ENCODE data around the gene ULBP2.
"Not testable (repeated sequence)": the region's sequence is repeated elsewhere in the genome, so short reads cannot be mapped to it uniquely, and the experiment has no call there.

ULBP2 gene

GRCh38 chr6:149948616-149949015 lies 6.8 kb downstream of the ULBP2 start:
- no peak overlapping the region for H3K4me3 ChIP-seq (ENCODE audit: low read depth in 1 of 2, low read length in 1 of 2)
- H3K9me3 ChIP-seq, result no peaks in the 10 kb centered on the region
- TF ChIP-seq, protein P1, sequence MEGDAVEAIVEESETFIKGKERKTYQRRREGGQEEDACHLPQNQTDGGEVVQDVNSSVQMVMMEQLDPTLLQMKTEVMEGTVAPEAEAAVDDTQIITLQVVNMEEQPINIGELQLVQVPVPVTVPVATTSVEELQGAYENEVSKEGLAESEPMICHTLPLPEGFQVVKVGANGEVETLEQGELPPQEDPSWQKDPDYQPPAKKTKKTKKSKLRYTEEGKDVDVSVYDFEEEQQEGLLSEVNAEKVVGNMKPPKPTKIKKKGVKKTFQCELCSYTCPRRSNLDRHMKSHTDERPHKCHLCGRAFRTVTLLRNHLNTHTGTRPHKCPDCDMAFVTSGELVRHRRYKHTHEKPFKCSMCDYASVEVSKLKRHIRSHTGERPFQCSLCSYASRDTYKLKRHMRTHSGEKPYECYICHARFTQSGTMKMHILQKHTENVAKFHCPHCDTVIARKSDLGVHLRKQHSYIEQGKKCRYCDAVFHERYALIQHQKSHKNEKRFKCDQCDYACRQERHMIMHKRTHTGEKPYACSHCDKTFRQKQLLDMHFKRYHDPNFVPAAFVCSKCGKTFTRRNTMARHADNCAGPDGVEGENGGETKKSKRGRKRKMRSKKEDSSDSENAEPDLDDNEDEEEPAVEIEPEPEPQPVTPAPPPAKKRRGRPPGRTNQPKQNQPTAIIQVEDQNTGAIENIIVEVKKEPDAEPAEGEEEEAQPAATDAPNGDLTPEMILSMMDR (IDR thresholded peaks at IDR 0.05), result no peak
- H3K36me3 ChIP-seq, result no peaks in the 10 kb centered on the region
- H3K27me3 ChIP-seq, result peaks cover 82% of the 10 kb centered on the region
- H3K4me1 ChIP-seq (ENCODE audit: control insufficient read depth in 1 of 2, insufficient read depth in 1 of 2, low read depth in 1 of 2, low read length in 1 of 2), result no peaks in the 10 kb centered on the region
- H3K27ac ChIP-seq, result no peak overlapping the region

DNA sequence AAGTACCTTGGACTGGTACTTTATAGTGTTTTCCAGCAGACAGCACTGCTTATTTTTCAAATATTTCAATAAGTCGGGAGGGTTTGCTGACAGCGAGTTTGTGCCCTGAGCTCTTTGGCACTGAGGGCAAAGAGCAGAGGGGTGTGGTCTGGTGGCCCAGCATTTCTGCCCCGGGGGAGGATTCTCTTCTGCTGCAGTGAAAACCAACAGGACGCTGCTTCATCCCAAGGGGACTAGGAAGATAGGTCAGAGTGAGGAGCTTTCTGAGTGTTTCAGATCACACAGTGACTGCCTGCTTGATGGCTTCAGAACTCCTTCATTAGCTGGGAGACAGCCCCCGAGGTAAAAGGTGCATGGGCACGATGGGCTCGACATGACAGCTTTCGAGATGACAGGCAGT lies 8.6 kb downstream of the ULBP2 start:
- H3K36me3 ChIP-seq, result no peaks in the 10 kb centered on the region
- no peaks in the 10 kb centered on the region for H3K9me3 ChIP-seq
- H3K27me3 ChIP-seq, result peaks cover 93% of the 10 kb centered on the region

DNA sequence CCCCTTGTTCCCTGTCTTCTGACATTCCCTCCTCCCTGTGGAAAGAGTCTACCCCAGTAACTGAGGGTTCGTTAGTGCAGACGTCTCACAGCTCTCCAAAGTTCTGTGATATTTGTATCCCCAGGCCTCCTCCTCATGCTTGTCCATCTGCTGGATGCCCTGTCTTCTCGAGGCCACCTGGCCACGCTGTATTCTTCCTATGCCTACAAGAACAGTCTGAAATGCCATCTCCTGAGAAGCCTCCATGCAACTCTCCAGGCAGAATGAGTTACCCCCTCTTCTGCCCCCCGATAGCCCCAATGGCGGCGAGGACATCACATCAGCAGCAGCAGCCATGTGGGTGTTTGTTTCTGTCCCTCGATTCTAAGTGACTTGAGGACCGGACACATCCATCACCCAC lies 9.3 kb downstream of the ULBP2 start:
- H3K4me1 ChIP-seq (ENCODE audit: control insufficient read depth in 1 of 2, insufficient read depth in 1 of 2, low read depth in 1 of 2, low read length in 1 of 2), result no peaks in the 10 kb centered on the region
- no peak overlapping the region for H3K27ac ChIP-seq
- TF ChIP-seq, protein P1 (IDR thresholded peaks at IDR 0.05), result no peak
- no peaks in the 10 kb centered on the region for H3K36me3 ChIP-seq
- peaks cover 96% of the 10 kb centered on the region for H3K27me3 ChIP-seq
- H3K9me3 ChIP-seq, result no peaks in the 10 kb centered on the region
- no peak overlapping the region for H3K4me3 ChIP-seq (ENCODE audit: low read depth in 1 of 2, low read length in 1 of 2)

More for the DNA sequence above, 8.6 kb downstream of the ULBP2 start:
- no peak overlapping the region for H3K4me3 ChIP-seq (ENCODE audit: low read depth in 1 of 2, low read length in 1 of 2)
- no peak overlapping the region for H3K27ac ChIP-seq
- TF ChIP-seq, protein P1 (IDR thresholded peaks at IDR 0.05), result no peak
- H3K4me1 ChIP-seq (ENCODE audit: control insufficient read depth in 1 of 2, insufficient read depth in 1 of 2, low read depth in 1 of 2, low read length in 1 of 2), result no peaks in the 10 kb centered on the region

GRCh38 chr6:149951626-149952025 lies 9.8 kb downstream of the ULBP2 start:
- H3K4me1 ChIP-seq (ENCODE audit: control insufficient read depth in 1 of 2, insufficient read depth in 1 of 2, low read depth in 1 of 2, low read length in 1 of 2), result no peaks in the 10 kb centered on the region
- no peak overlapping the region for H3K27ac ChIP-seq
- H3K4me3 ChIP-seq (ENCODE audit: low read depth in 1 of 2, low read length in 1 of 2), result no peak overlapping the region
- H3K9me3 ChIP-seq, result no peaks in the 10 kb centered on the region
- H3K27me3 ChIP-seq, result peaks cover 96% of the 10 kb centered on the region
- no peaks in the 10 kb centered on the region for H3K36me3 ChIP-seq
- TF ChIP-seq, protein P1 (IDR thresholded peaks at IDR 0.05), result no peak

DNA sequence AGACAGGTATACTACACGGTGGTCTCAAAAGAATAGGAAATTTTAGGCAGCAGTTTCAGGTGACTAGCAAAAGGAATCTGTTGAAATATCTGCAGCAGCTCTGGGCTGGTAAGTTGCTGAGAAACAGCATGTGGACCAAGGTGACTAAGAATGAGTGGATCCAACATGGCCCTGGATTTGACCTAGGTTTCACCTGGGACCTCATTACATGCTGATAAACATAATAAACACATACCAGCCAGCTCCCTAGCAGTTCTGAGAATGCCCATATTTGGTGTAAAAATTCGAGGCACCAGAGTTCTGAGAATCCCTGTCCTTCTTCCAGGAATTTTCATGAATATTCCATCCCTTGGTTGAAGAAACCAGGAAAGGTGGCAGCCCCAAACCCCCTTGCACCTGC lies 11.6 kb downstream of the ULBP2 start:
- H3K27ac ChIP-seq; H3K36me3 ChIP-seq; H3K9me3 ChIP-seq; H3K4me1 ChIP-seq (ENCODE audit: control insufficient read depth in 1 of 2, insufficient read depth in 1 of 2, low read depth in 1 of 2, low read length in 1 of 2); H3K4me3 ChIP-seq (ENCODE audit: low read depth in 1 of 2, low read length in 1 of 2): not testable (repeated sequence)
- peaks cover 100% of the 10 kb centered on the region for H3K27me3 ChIP-seq

GRCh38 chr6:149953934-149954327 lies 12.1 kb downstream of the ULBP2 start:
- H3K36me3 ChIP-seq; H3K27ac ChIP-seq; H3K4me1 ChIP-seq (ENCODE audit: control insufficient read depth in 1 of 2, insufficient read depth in 1 of 2, low read depth in 1 of 2, low read length in 1 of 2); H3K4me3 ChIP-seq (ENCODE audit: low read depth in 1 of 2, low read length in 1 of 2); H3K9me3 ChIP-seq: not testable (repeated sequence)
- peaks cover 98% of the 10 kb centered on the region for H3K27me3 ChIP-seq

- H3K4me1 ChIP-seq (ENCODE audit: control insufficient read depth in 1 of 2, insufficient read depth in 1 of 2, low read depth in 1 of 2, low read length in 1 of 2); H3K4me3 ChIP-seq (ENCODE audit: low read depth in 1 of 2, low read length in 1 of 2); H3K36me3 ChIP-seq; H3K27ac ChIP-seq; H3K9me3 ChIP-seq: not testable (repeated sequence)
- H3K27me3 ChIP-seq, result peaks cover 98% of the 10 kb centered on the region
Observed at GRCh38 chr6:149954328-149954983, 12.6 kb downstream of the ULBP2 start.

DNA sequence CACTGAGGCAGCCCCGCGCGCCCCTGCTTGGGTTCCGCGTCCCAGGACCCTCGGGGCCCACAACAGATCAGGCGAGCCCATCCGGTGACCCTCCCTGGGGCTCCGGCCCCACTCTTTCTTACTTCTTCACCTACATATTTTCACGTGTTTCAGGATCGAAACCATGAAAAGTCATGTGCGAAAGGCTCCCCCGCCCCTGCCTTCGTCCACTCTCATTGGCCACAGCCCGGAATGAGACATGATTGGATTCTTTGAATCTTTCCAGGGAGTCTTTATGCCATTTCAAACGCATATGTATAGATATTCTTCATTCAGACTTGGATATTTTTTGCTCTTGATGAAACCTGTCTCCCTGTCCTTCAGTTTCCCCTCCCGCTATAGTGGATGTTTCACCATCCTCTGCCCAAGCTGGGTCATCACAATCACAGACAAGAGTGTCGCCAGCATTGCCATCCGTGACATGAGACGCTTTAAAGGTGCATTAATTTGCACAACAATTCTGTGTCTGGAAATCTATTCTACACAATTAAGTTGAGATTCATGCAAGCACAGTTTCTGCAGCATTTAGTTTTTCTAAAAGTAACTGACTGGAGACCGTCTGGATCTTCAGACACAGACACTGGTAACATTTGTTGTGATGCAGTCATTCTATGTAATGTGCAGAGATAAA lies 13.3 kb downstream of the ULBP2 start:
- not testable (repeated sequence) for H3K4me1 ChIP-seq (ENCODE audit: control insufficient read depth in 1 of 2, insufficient read depth in 1 of 2, low read depth in 1 of 2, low read length in 1 of 2); H3K27ac ChIP-seq; H3K36me3 ChIP-seq; H3K4me3 ChIP-seq (ENCODE audit: low read depth in 1 of 2, low read length in 1 of 2); H3K9me3 ChIP-seq
- H3K27me3 ChIP-seq, result peaks cover 98% of the 10 kb centered on the region

- not testable (repeated sequence) for H3K36me3 ChIP-seq; H3K4me1 ChIP-seq (ENCODE audit: control insufficient read depth in 1 of 2, insufficient read depth in 1 of 2, low read depth in 1 of 2, low read length in 1 of 2); H3K27ac ChIP-seq; H3K4me3 ChIP-seq (ENCODE audit: low read depth in 1 of 2, low read length in 1 of 2); H3K9me3 ChIP-seq
- peaks cover 98% of the 10 kb centered on the region for H3K27me3 ChIP-seq
Observed at GRCh38 chr6:149955654-149956317, 14.0 kb downstream of the ULBP2 start.

All from neutrophil (primary cell).